ENCODE results near the gene AMT. TPM values are rescaled to one million over a fixed set of nuclear protein-coding genes. Genes with fewer than 3 reads are reported as not detected.

AMT gene
- total and polyA plus RNA-seq, 2 of the 13 experiments (the other 11 are each of a cell fraction or from before 2014, with no cell fraction given) = 35.3 to 59.0 TPM

- 0 out of 2 replicates have a peak, but pooled peaks have one; percentile 36 for TF ChIP-seq AHR (CRISPR knock-in tag; IDR thresholded peaks at IDR 0.05)
- peak; percentile 76 for TF ChIP-seq CHCHD3 (CRISPR knock-in tag; IDR thresholded peaks at IDR 0.05)
- no peak for TF ChIP-seq MYNN (CRISPR knock-in tag; IDR thresholded peaks at IDR 0.05; ENCODE audit: low read depth)
- peak; percentile 95 for TF ChIP-seq ZNF414 (CRISPR knock-in tag; IDR thresholded peaks at IDR 0.05)
- 0 out of 2 replicates have a peak, but pooled peaks have one; percentile 35 for TF ChIP-seq KDM2A (CRISPR knock-in tag; IDR thresholded peaks at IDR 0.05; ENCODE audit: borderline replicate concordance, low read depth)
- TF ChIP-seq AGO2 (optimal IDR thresholded peaks at IDR 0.05; ENCODE audit: low read depth, low read length) = peak; percentile 82
- TF ChIP-seq DZIP1 (CRISPR knock-in tag; IDR thresholded peaks at IDR 0.05) = 0 out of 2 replicates have a peak, but pooled peaks have one; percentile 55
- TF ChIP-seq BCLAF1 (IDR thresholded peaks at IDR 0.05) = no peak
- peak; percentile 5; the same call in 1 of the 2 replicates for TF ChIP-seq SOX5 (CRISPR knock-in tag; IDR thresholded peaks at IDR 0.05; ENCODE audit: borderline replicate concordance)
- no peak for TF ChIP-seq ZMYM3 (CRISPR knock-in tag; IDR thresholded peaks at IDR 0.05)
- peak; percentile 41; the same call in 1 of the 2 replicates for TF ChIP-seq RELA (CRISPR knock-in tag; IDR thresholded peaks at IDR 0.05)
- peak; percentile 47; the same call in 1 of the 2 replicates for TF ChIP-seq PPARG (CRISPR knock-in tag; conservative IDR thresholded peaks at IDR 0.05)
- 0 out of 2 replicates have a peak, but pooled peaks have one; percentile 69 for TF ChIP-seq ZNF235 (CRISPR knock-in tag; IDR thresholded peaks at IDR 0.05; ENCODE audit: borderline replicate concordance)
- TF ChIP-seq LCORL (IDR thresholded peaks at IDR 0.05) = no peak
- peak; percentile 83 for TF ChIP-seq LCORL (CRISPR knock-in tag; IDR thresholded peaks at IDR 0.05)
- TF ChIP-seq ZNF558 (CRISPR knock-in tag; IDR thresholded peaks at IDR 0.05; ENCODE audit: borderline replicate concordance) = peak; percentile 82; the same call in 1 of the 2 replicates
- TF ChIP-seq SIN3A (IDR thresholded peaks at IDR 0.05; ENCODE audit: borderline replicate concordance, low read depth, low read length) = peak; percentile 68; the same call in 1 of the 2 replicates
- no peak for TF ChIP-seq ZNF354B (CRISPR knock-in tag; IDR thresholded peaks at IDR 0.05)
- TF ChIP-seq ZNF468 (CRISPR knock-in tag; IDR thresholded peaks at IDR 0.05) = 0 out of 2 replicates have a peak, but pooled peaks have one; percentile 72
- TF ChIP-seq ZNF724P (CRISPR knock-in tag; IDR thresholded peaks at IDR 0.05; ENCODE audit: borderline replicate concordance) = peak; percentile 84
- TF ChIP-seq SKI (IDR thresholded peaks at IDR 0.05; ENCODE audit: partially characterized antibody) = peak; percentile 22
- peak; percentile 81; the same call in 1 of the 2 replicates for TF ChIP-seq ZNF784 (CRISPR knock-in tag; IDR thresholded peaks at IDR 0.05; ENCODE audit: borderline replicate concordance)
These were observed 47.9 kb upstream of the AMT start, which contains the start of gene DAG1 (continued) for GRCh38 chr3:49469936-49470713.

Measured in HepG2 (cell line).